Tibial artery (tissue), 4 donors: ENCODE measurements around the gene P2RY6.

Source experiments
- DNase-seq, 2 donors: peaks; one replicate each; pipeline ENCODE4 v3.0.0-alpha.2; 2019
- H3K27ac ChIP-seq, 2 donors: fragments of 200-600 bp; sonication (generic) in 1 of 2; 1 replicate in 1 of 2; 2 replicates in 1 of 2; pipeline ENCODE4 v1.5.1; 2018 to 2019; ENCODE audit warnings: mild to moderate bottlenecking in 1 of 2
- H3K27me3 ChIP-seq, 2 donors: fragments of 200-600 bp; sonication (generic) in 1 of 2; one replicate each; pipeline versions ENCODE4 v1.5.1 to v1.6.0; 2016 to 2019
- H3K36me3 ChIP-seq, 3 donors: fragments of 200-600 bp; sonication (generic) in 2 of 3; one replicate each; pipeline ENCODE4 v1.5.1; 2016 to 2019; ENCODE audit warnings: mild to moderate bottlenecking in 2 of 3
- H3K4me1 ChIP-seq, 4 donors: fragments of 200-600 bp; sonication (generic) in 2 of 4; 1 replicate in 3 of 4; 2 replicates in 1 of 4; pipeline ENCODE4 v1.5.1; 2016 to 2019
- H3K4me3 ChIP-seq, 2 donors: fragments of 200-600 bp; sonication (generic) in 1 of 2; 1 replicate in 1 of 2; 2 replicates in 1 of 2; pipeline ENCODE4 v1.5.1; 2018 to 2019; ENCODE audit warnings: mild to moderate bottlenecking in 2 of 2
- H3K9me3 ChIP-seq, 3 donors: fragments of 200-600 bp; sonication (generic) in 1 of 3; one replicate each; pipeline ENCODE4 v1.5.1; 2016 to 2019
- intact Hi-C: fragments of 100-400 bp; cut with DNase I; formaldehyde crosslinking; loops from one replicate; pipeline ENCODE4 v1.15.0; 2023; ENCODE audit warnings: low total_unique reads
- TF ChIP-seq, protein P1 (sequence below), 2 experiments: fragments of 200-600 bp in 1 of 2; fragments of 450-650 bp in 1 of 2; IDR thresholded peaks; one replicate each; pipeline ENCODE4 v1.5.1; 2017 to 2019; ENCODE audit warnings: antibody characterized with exemption in 2 of 2, mild to moderate bottlenecking in 1 of 2, moderate library complexity in 1 of 2

Gene P2RY6

DNA sequence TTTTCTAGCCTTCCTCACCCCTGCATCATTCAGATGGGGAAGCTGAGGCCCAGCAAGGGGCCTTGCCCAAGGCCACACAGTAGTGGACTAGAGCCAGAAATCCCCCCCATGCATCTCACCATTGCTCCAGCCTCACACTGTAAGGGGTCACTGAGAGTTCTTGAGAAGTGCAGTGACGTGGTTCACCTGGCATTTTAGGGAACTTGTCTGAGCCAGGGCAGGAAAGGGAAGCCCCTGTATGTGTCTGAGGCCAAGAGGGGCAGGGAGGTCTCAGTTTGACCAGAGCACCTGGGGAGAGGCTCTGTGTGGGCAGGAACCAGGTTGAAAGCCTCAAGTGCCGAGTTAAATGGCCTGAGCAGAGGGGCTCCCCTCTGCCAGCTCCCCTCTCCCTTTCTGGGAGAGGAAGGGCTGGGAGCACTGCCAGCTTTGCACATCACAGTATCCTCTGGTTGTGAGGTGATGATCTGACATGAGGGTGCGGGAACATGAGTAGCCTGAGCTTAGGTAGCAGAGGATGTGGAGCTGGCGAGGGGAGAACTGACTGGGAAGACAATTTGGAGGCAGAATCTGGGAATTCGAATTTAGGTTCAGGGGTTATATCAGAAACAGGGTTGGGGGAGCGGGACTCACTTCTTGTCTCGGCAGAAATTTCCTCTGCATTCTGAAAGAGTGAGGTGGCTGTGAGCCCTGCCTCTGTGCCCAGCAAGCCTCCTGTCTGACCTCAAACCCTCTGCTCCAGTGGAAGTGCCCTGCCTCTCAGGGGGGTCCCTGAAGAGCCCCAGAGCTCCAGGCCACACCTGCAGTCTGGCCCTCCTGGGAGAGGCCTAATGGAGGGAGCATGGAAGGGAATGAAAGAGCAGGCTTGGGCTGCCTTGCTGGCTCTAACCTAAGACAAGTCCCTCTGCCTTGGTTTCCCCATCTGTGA lies 50.5 kb downstream of the P2RY6 start:
- H3K4me3 ChIP-seq: peak overlapping the region in 1 of 2 donors; percentile 16
- intact Hi-C loops: no loop called here
- DNase-seq: no peak

DNA sequence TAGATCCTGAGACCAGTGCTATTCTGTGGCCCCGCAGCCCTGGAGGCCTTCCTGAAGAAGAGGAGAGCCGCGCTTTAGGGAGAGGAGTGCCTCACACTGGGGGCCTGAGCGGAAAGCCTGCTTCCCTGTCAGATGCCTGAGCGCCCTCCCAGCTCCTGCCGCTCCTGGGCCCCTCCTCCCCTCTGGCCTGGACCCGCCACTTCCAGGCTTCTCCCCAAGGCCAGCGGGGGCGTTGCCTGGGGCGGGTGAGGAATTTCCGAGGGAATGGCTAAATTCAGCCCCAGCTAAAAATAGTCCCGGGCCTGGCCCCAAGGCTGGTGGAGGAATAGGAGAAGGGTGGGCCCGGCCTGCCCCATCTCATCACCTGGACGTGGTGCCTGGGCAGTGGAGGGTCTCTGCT lies 51.3 kb downstream of the P2RY6 start:
- TF ChIP-seq, protein P1, sequence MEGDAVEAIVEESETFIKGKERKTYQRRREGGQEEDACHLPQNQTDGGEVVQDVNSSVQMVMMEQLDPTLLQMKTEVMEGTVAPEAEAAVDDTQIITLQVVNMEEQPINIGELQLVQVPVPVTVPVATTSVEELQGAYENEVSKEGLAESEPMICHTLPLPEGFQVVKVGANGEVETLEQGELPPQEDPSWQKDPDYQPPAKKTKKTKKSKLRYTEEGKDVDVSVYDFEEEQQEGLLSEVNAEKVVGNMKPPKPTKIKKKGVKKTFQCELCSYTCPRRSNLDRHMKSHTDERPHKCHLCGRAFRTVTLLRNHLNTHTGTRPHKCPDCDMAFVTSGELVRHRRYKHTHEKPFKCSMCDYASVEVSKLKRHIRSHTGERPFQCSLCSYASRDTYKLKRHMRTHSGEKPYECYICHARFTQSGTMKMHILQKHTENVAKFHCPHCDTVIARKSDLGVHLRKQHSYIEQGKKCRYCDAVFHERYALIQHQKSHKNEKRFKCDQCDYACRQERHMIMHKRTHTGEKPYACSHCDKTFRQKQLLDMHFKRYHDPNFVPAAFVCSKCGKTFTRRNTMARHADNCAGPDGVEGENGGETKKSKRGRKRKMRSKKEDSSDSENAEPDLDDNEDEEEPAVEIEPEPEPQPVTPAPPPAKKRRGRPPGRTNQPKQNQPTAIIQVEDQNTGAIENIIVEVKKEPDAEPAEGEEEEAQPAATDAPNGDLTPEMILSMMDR (IDR thresholded peaks at IDR 0.05): peak in 1 of 2 experiments; percentile 5
- peak overlapping the region in 1 of 2 donors; percentile 24 for H3K4me3 ChIP-seq
- no peaks in the 10 kb centered on the region for H3K9me3 ChIP-seq
- H3K4me1 ChIP-seq: peaks cover 10 to 100% (median 97%) of the 10 kb centered on the region in 4 donors
- H3K27me3 ChIP-seq: no peaks in the 10 kb centered on the region
- DNase-seq: peak; percentile 93 to 98
- H3K36me3 ChIP-seq: peaks cover 0 to 9% (median 0%) of the 10 kb centered on the region in 3 donors
- intact Hi-C loops: no loop called here
- peak overlapping the region; percentile 97 for H3K27ac ChIP-seq

More for the DNA sequence above, 50.5 kb downstream of the P2RY6 start:
- H3K4me1 ChIP-seq: peaks cover 10 to 100% (median 97%) of the 10 kb centered on the region in 4 donors
- TF ChIP-seq, protein P1 (IDR thresholded peaks at IDR 0.05): no peak
- peaks cover 0 to 9% (median 0%) of the 10 kb centered on the region in 3 donors for H3K36me3 ChIP-seq
- H3K27me3 ChIP-seq: no peaks in the 10 kb centered on the region
- H3K9me3 ChIP-seq: no peaks in the 10 kb centered on the region
- H3K27ac ChIP-seq: peak overlapping the region; percentile 97

DNA sequence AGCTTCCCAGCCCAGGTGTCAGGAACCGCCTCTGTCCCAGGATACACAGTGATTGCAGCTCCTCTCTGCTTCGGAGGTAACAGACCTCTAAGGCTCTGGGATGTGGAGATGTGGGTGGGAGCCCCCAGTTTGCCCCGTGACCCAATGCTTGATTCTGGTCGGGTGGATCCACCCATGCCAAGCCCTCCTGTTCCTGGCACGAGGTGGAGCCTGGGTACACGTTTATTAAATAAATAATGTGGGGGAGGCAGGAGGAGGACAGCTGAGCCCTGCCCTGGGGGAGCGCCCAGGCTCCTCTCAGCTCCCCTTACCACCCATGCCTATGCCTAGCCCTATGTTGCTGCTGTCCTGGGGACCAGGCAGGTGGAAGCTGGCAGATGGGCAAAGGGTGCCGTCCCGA lies 52.0 kb downstream of the P2RY6 start:
- no peaks in the 10 kb centered on the region for H3K27me3 ChIP-seq
- intact Hi-C loops: no loop called here
- H3K9me3 ChIP-seq: no peaks in the 10 kb centered on the region
- DNase-seq: no peak
- H3K4me3 ChIP-seq: peak overlapping the region; percentile 5 to 24
- H3K4me1 ChIP-seq: peaks cover 10 to 100% (median 95%) of the 10 kb centered on the region in 4 donors
- TF ChIP-seq, protein P1 (IDR thresholded peaks at IDR 0.05): no peak
- peaks cover 0 to 9% (median 0%) of the 10 kb centered on the region in 3 donors for H3K36me3 ChIP-seq
- H3K27ac ChIP-seq: peak overlapping the region; percentile 97

DNA sequence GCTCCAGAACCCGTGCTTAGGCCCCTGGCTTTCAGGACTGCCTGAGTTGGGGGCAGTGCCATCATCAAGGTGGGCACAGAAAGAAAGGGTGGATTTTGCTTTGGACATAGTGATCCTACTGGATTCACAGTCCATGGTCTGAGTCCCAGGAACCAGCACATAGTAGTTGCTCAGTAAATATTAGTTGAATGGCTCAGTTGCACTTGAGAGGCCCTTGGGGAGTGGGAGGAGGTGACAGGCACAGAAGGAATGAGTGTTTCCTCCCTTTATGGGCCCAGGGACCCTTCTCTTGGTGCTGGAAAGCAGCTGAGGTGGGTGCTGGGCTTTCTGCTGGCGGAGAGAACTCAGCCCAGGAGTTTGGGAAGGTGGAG lies 52.5 kb downstream of the P2RY6 start:
- intact Hi-C loops: no loop called here
- TF ChIP-seq, protein P1 (IDR thresholded peaks at IDR 0.05): no peak
- Histone ChIP-seq H3K9me3 (no peaks in the 10 kb centered on the region), H3K27me3 (no peaks in the 10 kb centered on the region), H3K4me3 (peak overlapping the region in 1 of 2 donors; percentile 24), H3K27ac (peak overlapping the region; percentile 97), H3K4me1 (peaks cover 10 to 98% (median 93%) of the 10 kb centered on the region in 4 donors), H3K36me3 (peaks cover 0 to 9% (median 0%) of the 10 kb centered on the region in 3 donors)
- DNase-seq: no peak

DNA sequence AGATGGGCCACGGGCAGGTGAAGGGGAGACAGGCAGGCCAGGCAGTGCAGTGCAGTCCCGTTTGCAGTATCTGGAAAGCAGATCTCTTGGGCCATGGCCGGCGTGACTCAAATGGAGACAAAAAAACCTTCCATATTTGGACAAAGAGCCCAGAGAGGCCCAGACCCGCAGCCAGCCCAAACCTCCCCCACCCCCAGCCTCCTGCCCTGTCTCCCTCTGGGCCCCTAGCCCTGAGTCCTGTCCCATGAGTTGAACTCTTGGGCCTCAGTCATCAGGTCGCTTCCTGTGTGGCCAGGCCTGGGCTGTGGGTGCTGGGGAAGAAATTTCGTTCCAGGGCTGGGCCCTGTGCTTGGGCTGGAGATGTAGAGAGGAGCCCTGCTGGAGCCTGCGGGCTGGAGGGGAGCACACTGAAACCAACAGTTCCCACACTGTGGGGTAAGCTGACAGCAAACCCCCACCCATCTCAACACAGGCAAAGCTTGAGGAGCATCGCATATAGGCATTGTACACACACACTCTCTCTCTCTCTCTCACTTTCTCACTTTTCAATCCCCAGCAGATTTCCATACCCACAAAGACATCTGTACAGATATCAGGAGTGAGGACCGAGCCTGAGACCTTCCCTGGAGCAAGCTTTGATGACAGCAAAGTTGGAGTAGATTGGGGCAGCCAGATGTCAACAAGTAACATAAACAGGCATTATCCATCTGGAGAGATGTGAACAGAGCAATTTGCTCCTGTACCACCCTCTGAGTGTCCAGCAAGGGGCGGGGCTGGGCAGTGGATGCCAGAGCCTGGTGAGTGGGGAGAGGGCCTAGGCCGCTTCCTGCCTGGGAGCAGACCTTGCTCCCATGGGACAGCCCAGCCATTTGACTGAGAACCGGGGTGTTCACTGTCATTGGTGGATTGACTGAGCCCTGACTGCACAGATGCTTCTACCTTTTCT lies 53.2 kb downstream of the P2RY6 start:
- TF ChIP-seq, protein P1 (IDR thresholded peaks at IDR 0.05): no peak
- peaks cover 11 to 98% (median 93%) of the 10 kb centered on the region in 4 donors for H3K4me1 ChIP-seq
- H3K9me3 ChIP-seq: no peaks in the 10 kb centered on the region
- intact Hi-C loops: no loop called here
- peaks cover 0 to 9% (median 0%) of the 10 kb centered on the region in 3 donors for H3K36me3 ChIP-seq
- DNase-seq: peak; percentile 77 to 96
- H3K27me3 ChIP-seq: no peaks in the 10 kb centered on the region
- peak overlapping the region; percentile 97 for H3K27ac ChIP-seq
- H3K4me3 ChIP-seq: peak overlapping the region in 1 of 2 donors; percentile 24
